Pancreas (tissue), 10 donors: ENCODE results near the gene RAMAC. TPM values are rescaled to one million over a fixed set of nuclear protein-coding genes. Genes with fewer than 3 reads are reported as not detected.

Experiments used
- ATAC-seq, 4 donors: fragments of 200-7000 bp; cut with Tn5 transposase; one replicate each; pipeline versions ENCODE4 v1.8.0 to v1.9.1; 2020; ENCODE audit warnings: mild to moderate bottlenecking in 4 of 4, moderate library complexity in 4 of 4
- DNase-seq, 6 donors: peaks; one replicate each; pipeline ENCODE4 v3.0.0-alpha.2; 2020
- FAIRE-seq: peaks from 2 replicates; lab custom pipeline; 2012; peaks lifted over from hg19 to GRCh38; lab: Jason Lieb, UNC
- H3K27ac ChIP-seq, 4 donors: fragments of 200-600 bp; sonication (generic); 1 replicate in 3 of 4; 2 replicates in 1 of 4; pipeline versions ENCODE4 v1.5.0 to v1.8.0; 2020
- H3K27me3 ChIP-seq, 4 donors: fragments of 200-600 bp; one replicate each; pipeline ENCODE4 v1.8.0; 2021
- H3K36me3 ChIP-seq, 3 donors: fragments of 200-600 bp; sonication (generic) in 1 of 3; one replicate each; pipeline versions ENCODE4 v1.5.0 to v1.8.0; 2020 to 2021
- H3K4me1 ChIP-seq, 3 donors: fragments of 200-600 bp; one replicate each; pipeline ENCODE4 v1.8.0; 2021
- H3K4me3 ChIP-seq, 4 donors: fragments of 200-600 bp; sonication (generic) in 2 of 4; one replicate each; pipeline versions ENCODE4 v1.5.0 to v1.8.0; 2020 to 2021
- H3K9me3 ChIP-seq, 4 donors: fragments of 200-600 bp; one replicate each; pipeline ENCODE4 v1.8.0; 2021
- CTCF ChIP-seq, 4 donors: fragments of 200-600 bp; sonication (generic) in 3 of 4; IDR thresholded peaks; one replicate each; pipeline versions ENCODE4 v1.5.0 to v1.8.0; 2021; ENCODE audit warnings: antibody characterized with exemption in 4 of 4
- WGBS, 2 donors: extraction: QIAGEN DNeasy Blood & Tissue Kit; methylation state at CpG; one replicate each; pipeline ENCODE4 v1.1.7; 2013; 5-methylcytosine and 5-hydroxymethylcytosine counted together
- intact Hi-C, 3 donors: fragments of 100-400 bp; cut with DNase I; formaldehyde crosslinking; loops; one replicate each; pipeline versions ENCODE4 v1.11.1 to v1.14.2; 2022
- polyA plus RNA-seq, 2 donors: library from polyadenylated mRNA; stranded (reverse); fragments of 200-250 nt; gene quantifications; one replicate each; pipeline ENCODE4 v1.2.3, GENCODE V29; 2013
- total RNA-seq, 6 donors: library from RNA; stranded (reverse); fragmentation: NEBNext Ultra II Directional in 4 of 6; extraction: Animal tissue kit (Norgen Biotek cat#: 25700) in 4 of 6; gene quantifications; one replicate each; pipeline versions ENCODE4 v1.2.1 to v1.2.4, GENCODE V29; 2021 to 2023
- donor health status: healthy with polysubstance abuse.
- donor health status: DM: no; HTN: no; CAD: no; lungs with moderate emphysema.
- donor health status: DM: no; HTN: no; CAD: no.
- donor health status: control.
- donor health status: control.
- donor health status: Bipolar disorder and iron deficiency.
- donor health status: DM: yes; HTN: yes; CAD: no.
- donor health status: DM: no; HTN: no; CAD: no.
- donor health status: DM: no; HTN: no; CAD: no.
- donor health status: DM: yes; HTN: yes; CAD: no.

Gene RAMAC
- total and polyA plus RNA-seq, 8 donors, result 7.0 to 15.5 (median 9.8) TPM

- no peaks in the 10 kb centered on the region for H3K36me3 ChIP-seq
- peak; percentile 39 to 67 (median 50) for ATAC-seq
- H3K9me3 ChIP-seq, result no peaks in the 10 kb centered on the region
- DNase-seq, result peak in 1 of 6 donors; percentile 39
- H3K4me3 ChIP-seq, result no peak overlapping the region
- no peaks in the 10 kb centered on the region for H3K27me3 ChIP-seq
- peaks cover 39 to 62% (median 48%) of the 10 kb centered on the region in 3 donors for H3K4me1 ChIP-seq
- WGBS, 2 donors, result 46 to 55% methylated on average over 3 of the region's 3 CpGs
- no peak for FAIRE-seq
- no peak for TF ChIP-seq CTCF (IDR thresholded peaks at IDR 0.05)
- H3K27ac ChIP-seq, result peak overlapping the region in 3 of 4 donors; percentile 32 to 84 (median 75)
- intact Hi-C loops, result no loop called here
Measured at GRCh38 chr15:82943176-82943575, 42.8 kb upstream of the RAMAC start.

- TF ChIP-seq CTCF (IDR thresholded peaks at IDR 0.05), result no peak
- Histone ChIP-seq H3K27me3 (no peaks in the 10 kb centered on the region), H3K36me3 (no peaks in the 10 kb centered on the region), H3K9me3 (no peaks in the 10 kb centered on the region), H3K4me3 (no peak overlapping the region), H3K27ac (peak overlapping the region in 3 of 4 donors; percentile 32 to 84 (median 75)), H3K4me1 (peaks cover 39 to 63% (median 41%) of the 10 kb centered on the region in 3 donors)
- 53 to 62% methylated on average over 5 of the region's 5 CpGs for WGBS, 2 donors
- no peak for FAIRE-seq
- no peak for DNase-seq
- intact Hi-C loops, result no loop called here
- no peak for ATAC-seq
Measured at GRCh38 chr15:82944056-82944455, 42.0 kb upstream of the RAMAC start.

GRCh38 chr15:82944821-82945220, 41.2 kb upstream of the RAMAC start:
- Histone ChIP-seq H3K9me3 (no peaks in the 10 kb centered on the region), H3K27ac (peak overlapping the region in 2 of 4 donors; percentile 75 to 84), H3K36me3 (no peaks in the 10 kb centered on the region), H3K27me3 (no peaks in the 10 kb centered on the region), H3K4me3 (no peak overlapping the region), H3K4me1 (peaks cover 39 to 70% (median 40%) of the 10 kb centered on the region in 3 donors)
- ATAC-seq, result no peak
- peak in 1 of 6 donors; percentile 9 for DNase-seq
- intact Hi-C loops, result no loop called here
- no peak for FAIRE-seq
- 42 to 49% methylated on average over 5 of the region's 5 CpGs for WGBS, 2 donors
- TF ChIP-seq CTCF (IDR thresholded peaks at IDR 0.05), result no peak

GRCh38 chr15:82945326-82945725, 40.7 kb upstream of the RAMAC start:
- H3K36me3 ChIP-seq, result no peaks in the 10 kb centered on the region
- FAIRE-seq (no peak), DNase-seq (peak in 1 of 6 donors; percentile 20), ATAC-seq (no peak)
- no peaks in the 10 kb centered on the region for H3K9me3 ChIP-seq
- TF ChIP-seq CTCF (IDR thresholded peaks at IDR 0.05), result no peak
- intact Hi-C loops, result no loop called here
- 85 to 88% methylated on average over 5 of the region's 5 CpGs for WGBS, 2 donors
- peak overlapping the region in 1 of 4 donors; percentile 84 for H3K27ac ChIP-seq
- no peak overlapping the region for H3K4me3 ChIP-seq
- no peaks in the 10 kb centered on the region for H3K27me3 ChIP-seq
- peaks cover 39 to 70% (median 39%) of the 10 kb centered on the region in 3 donors for H3K4me1 ChIP-seq

- no peak for TF ChIP-seq CTCF (IDR thresholded peaks at IDR 0.05)
- ATAC-seq (no peak), DNase-seq (no peak), FAIRE-seq (no peak)
- peaks cover 30 to 61% (median 38%) of the 10 kb centered on the region in 3 donors for H3K4me1 ChIP-seq
- H3K27me3 ChIP-seq, result no peaks in the 10 kb centered on the region
- no peak overlapping the region for H3K4me3 ChIP-seq
- H3K27ac ChIP-seq, result no peak overlapping the region
- H3K9me3 ChIP-seq, result no peaks in the 10 kb centered on the region
- intact Hi-C loops, result no loop called here
- no peaks in the 10 kb centered on the region for H3K36me3 ChIP-seq
- 54 to 61% methylated on average over 8 of the region's 8 CpGs for WGBS, 2 donors
Measured at GRCh38 chr15:82946155-82946701, 39.8 kb upstream of the RAMAC start.
